GM10266 (cell line): ENCODE measurements around the gene CCDC192.

ENCODE experiments used
- DNase-seq: peaks from one replicate; pipeline ENCODE4 v3.0.0; 2012; ENCODE audit errors: extremely low spot score
- TF ChIP-seq, protein P1 (sequence below): IDR thresholded peaks from 2 replicates; pipeline ENCODE4 v1.5.1; 2012; ENCODE audit warnings: mild to moderate bottlenecking, low read depth; ENCODE audit not compliant: control insufficient read depth, insufficient read depth; ENCODE audit errors: missing control alignments

The CCDC192 gene

DNA sequence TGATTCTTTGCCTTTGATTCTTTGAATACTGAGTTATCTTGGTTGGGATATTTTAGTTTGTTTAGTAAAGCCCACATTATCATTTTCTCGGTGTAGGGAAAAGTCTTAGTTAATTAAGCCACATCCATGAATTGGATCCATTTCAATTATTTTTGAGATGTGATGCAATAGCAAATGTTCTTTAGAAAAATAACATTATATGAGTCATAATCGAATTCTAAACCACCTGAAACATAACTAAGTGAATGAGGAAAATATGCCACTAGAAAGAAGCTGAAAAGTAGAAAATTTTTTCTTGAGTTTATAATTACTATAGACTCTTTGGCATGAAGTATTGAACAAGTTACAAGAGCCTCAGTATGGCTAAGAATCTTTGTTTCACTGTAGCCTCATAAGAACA is 17.5 kb upstream of the CCDC192 start:
- DNase-seq: no peak
- TF ChIP-seq, protein P1, sequence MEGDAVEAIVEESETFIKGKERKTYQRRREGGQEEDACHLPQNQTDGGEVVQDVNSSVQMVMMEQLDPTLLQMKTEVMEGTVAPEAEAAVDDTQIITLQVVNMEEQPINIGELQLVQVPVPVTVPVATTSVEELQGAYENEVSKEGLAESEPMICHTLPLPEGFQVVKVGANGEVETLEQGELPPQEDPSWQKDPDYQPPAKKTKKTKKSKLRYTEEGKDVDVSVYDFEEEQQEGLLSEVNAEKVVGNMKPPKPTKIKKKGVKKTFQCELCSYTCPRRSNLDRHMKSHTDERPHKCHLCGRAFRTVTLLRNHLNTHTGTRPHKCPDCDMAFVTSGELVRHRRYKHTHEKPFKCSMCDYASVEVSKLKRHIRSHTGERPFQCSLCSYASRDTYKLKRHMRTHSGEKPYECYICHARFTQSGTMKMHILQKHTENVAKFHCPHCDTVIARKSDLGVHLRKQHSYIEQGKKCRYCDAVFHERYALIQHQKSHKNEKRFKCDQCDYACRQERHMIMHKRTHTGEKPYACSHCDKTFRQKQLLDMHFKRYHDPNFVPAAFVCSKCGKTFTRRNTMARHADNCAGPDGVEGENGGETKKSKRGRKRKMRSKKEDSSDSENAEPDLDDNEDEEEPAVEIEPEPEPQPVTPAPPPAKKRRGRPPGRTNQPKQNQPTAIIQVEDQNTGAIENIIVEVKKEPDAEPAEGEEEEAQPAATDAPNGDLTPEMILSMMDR: no peak

DNA sequence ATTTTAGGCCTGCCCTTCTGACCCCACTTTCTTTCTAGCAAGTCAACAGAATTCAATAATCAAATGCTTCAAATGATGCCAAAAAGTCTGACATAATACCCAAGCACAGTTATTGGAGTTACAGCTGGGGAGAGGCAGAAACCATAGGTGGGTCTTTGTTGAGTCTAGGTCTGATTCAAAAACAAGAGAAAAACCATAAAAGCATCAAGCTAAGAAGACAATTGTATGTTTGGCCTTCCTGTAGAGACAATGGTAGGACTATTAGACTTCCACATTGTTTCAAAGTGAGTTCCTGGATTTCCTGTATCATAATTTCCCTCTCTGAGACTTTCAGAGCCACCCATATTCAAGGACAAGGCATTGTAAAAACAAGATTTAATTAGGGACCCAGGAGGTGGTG is 16.8 kb upstream of the CCDC192 start:
- no peak for DNase-seq
- TF ChIP-seq, protein P1: no peak

DNA sequence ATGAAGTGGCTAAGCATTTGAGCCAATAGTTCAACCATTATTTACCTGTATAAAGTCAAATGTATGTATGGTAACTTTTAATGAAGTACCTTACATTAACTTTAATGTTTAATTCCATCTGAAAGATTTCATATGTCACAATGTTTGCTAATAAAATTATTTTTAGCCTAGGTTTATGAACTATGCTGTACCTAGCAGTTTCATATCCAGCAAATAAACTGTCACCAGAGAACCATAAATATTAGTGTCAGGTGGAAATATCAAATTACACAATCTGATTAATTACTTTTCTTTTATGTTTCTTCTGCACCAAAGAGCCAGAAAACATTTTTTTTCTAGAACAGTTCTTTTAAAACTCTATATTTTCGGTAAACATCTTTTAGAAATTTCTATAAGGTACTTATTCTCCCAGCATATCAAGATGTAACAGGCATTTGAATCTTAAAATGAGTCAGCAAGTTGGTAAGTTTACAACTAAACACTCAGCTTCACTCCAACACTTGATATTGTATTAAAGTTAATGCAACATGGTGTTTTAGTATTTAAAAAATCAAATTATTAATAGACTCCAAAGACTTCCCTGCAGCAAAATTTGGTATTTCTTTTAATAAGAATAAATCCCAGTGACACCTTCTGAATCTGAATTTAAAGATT is 8.5 kb upstream of the CCDC192 start:
- DNase-seq: no peak
- TF ChIP-seq, protein P1: no peak

DNA sequence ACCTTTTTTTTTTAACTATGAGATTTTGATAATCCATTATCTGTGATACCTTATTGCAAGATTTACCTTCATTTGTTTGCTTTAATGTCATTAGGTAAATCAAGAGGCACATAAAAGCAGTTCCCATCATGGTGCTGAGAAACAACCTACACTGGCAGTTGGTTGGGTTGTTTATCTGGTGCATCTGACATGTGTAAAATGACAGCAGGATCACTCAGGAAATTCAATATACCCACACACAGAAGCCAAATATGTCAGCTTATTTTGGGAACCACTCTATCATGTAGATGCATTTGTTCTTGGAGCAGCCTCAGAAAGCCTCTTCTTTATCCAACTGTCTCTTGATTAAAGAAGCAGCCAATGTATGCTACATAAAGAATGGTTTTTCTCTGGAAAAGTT is 7.8 kb upstream of the CCDC192 start:
- DNase-seq: no peak
- TF ChIP-seq, protein P1: no peak

DNA sequence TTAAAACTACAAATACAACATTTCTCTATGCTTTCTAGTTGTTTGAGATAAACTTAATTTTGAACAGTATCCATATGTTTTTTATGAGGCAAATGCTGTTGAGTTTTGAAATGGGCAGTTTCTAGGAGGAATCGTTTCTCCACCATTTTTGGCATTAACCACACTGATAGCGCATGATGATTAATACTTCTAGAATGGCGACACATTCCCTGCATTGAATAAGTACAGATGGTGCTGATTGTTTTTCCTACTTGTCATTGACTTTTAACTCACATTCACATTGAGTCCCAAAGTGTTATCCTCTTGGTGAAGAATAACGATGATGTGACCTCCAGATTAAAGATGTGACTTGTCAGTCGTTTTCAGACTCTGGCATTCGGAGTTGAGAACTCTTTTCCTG is 6.5 kb upstream of the CCDC192 start:
- TF ChIP-seq, protein P1: no peak
- no peak for DNase-seq

DNA sequence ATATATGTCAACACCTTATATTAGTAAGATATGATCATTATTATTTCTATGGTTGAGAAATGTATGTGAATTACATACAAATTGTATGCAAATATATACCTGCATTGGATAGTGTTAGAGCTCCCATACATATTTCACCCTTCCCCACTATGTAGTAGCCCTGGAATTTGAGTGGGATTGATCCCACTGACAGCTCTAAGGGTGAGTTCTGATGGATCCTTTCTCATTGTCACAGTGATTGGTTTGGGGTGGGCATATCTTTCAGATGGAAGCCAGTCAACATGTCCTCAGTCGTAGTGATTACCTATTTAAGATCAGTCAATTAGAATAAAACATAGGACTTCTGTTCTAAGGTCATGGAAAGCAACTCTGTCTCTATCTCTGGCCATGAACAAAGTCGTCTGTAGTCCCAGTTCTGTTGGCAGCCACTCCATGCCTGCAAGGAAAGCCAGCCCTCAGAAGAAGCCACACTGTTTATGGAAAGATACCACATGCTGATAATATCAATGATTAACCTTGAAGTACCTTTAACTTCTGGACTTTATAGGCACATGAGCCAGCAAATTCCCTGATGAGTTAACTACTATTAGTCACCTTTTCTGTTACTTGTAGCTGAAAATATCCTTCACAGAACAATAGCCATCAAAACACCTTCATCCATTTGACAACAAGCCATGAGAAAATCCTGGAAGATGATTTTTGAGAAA is 5.1 kb upstream of the CCDC192 start:
- TF ChIP-seq, protein P1: no peak
- no peak for DNase-seq

DNA sequence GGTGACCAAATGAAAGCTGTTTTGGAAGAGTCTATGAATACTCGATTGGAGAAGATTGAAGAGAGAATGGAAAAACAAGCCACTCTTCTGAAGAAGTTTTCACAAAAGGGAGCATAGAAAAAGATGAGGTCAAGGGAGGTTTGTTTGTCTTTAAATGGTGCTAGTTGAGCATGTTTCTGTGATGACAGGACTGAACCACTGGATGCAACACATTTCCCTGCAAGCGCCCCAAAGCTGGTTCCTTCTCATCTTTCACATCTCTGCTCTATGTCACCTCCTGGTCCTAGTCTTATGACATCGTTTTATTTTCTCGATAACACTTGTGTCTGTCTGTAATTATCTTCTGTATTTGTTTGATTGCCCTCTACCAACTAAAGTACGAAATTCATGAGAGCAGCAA is 3.8 kb upstream of the CCDC192 start:
- TF ChIP-seq, protein P1: no peak
- no peak for DNase-seq
